GM06990 (cell line): Measurements from ENCODE around the gene SPANXD.
"Not testable (repeated sequence)": the region's sequence is repeated elsewhere in the genome, so short reads cannot be mapped to it uniquely, and the experiment has no call there.

Source experiments
- DNase-seq: peaks from one replicate; pipeline ENCODE4 v3.0.0-alpha.2; 2011; ENCODE audit not compliant: insufficient read length; ENCODE audit errors: extremely low read depth
- H3K27me3 ChIP-seq: replicated peaks from 2 replicates; pipeline ENCODE4 v1.6.0; 2011; ENCODE audit warnings: low read length; ENCODE audit not compliant: control insufficient read depth, insufficient read depth
- H3K36me3 ChIP-seq: 2 replicates; pipeline ENCODE4 v1.5.1; 2011; ENCODE audit warnings: low read length; ENCODE audit not compliant: control insufficient read depth, insufficient read depth
- H3K4me3 ChIP-seq: replicated peaks from 2 replicates; pipeline ENCODE4 v1.5.1; 2011; ENCODE audit warnings: low read depth, mild to moderate bottlenecking, control low read depth, low read length
- TF ChIP-seq, protein P1 (sequence below): IDR thresholded peaks from 2 replicates; pipeline ENCODE4 v1.5.1; 2011; ENCODE audit warnings: low read length, control low read depth, mild to moderate bottlenecking, inconsistent platforms; ENCODE audit not compliant: insufficient read depth, poor library complexity, severe bottlenecking

The SPANXD gene, protein sequence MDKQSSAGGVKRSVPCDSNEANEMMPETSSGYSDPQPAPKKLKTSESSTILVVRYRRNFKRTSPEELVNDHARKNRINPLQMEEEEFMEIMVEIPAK

DNA sequence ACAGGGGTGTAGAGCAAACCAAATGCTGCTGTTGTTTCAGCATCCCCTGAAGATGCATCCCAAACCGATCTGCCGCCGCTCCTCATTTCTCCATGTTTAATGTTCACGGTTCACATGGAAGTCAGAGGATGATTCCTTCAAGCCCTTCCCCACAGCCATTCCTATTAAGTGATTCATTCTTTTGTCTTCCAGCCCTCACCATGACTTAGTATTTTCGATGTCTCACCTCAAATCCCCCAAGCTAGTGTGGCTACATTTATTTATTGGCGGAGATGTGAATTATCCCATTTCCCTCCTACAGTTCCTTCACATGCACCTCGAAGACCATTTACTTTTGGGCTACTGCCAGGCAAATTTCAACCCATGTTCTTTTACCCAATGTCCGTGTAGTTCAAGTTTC is at the start of gene SPANXD:
Gene SPANXD, minus strand, starts transcription at position 101 of the 400 bp plus-strand sequence. CDS start 334 bp downstream, outside the sequence.
- not testable (repeated sequence) for H3K36me3 ChIP-seq, H3K27me3 ChIP-seq, H3K4me3 ChIP-seq, DNase-seq

DNA sequence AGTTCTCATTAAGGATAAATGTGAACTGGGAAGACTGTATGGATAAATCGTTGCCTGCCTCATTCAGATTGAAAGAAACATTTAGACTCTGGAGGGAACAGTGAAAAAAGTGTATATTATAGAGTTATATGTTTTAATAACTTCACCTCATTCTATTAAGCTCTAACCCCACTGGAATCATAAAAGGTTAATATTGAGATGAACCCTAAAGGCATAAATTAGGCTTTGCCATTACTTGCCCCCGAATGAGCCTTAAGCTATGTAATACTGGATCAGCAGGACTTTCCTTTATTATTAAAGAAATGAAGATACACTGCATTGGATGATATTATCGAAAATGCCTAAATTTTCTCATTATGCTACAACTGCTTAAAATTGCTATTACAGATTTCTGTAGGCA is 44.1 kb upstream of the SPANXD start:
- Histone ChIP-seq H3K27me3 (no peaks in the 10 kb centered on the region), H3K36me3 (no peaks in the 10 kb centered on the region), H3K4me3 (no peak overlapping the region)
- TF ChIP-seq, protein P1, sequence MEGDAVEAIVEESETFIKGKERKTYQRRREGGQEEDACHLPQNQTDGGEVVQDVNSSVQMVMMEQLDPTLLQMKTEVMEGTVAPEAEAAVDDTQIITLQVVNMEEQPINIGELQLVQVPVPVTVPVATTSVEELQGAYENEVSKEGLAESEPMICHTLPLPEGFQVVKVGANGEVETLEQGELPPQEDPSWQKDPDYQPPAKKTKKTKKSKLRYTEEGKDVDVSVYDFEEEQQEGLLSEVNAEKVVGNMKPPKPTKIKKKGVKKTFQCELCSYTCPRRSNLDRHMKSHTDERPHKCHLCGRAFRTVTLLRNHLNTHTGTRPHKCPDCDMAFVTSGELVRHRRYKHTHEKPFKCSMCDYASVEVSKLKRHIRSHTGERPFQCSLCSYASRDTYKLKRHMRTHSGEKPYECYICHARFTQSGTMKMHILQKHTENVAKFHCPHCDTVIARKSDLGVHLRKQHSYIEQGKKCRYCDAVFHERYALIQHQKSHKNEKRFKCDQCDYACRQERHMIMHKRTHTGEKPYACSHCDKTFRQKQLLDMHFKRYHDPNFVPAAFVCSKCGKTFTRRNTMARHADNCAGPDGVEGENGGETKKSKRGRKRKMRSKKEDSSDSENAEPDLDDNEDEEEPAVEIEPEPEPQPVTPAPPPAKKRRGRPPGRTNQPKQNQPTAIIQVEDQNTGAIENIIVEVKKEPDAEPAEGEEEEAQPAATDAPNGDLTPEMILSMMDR = no peak
- DNase-seq = no peak

DNA sequence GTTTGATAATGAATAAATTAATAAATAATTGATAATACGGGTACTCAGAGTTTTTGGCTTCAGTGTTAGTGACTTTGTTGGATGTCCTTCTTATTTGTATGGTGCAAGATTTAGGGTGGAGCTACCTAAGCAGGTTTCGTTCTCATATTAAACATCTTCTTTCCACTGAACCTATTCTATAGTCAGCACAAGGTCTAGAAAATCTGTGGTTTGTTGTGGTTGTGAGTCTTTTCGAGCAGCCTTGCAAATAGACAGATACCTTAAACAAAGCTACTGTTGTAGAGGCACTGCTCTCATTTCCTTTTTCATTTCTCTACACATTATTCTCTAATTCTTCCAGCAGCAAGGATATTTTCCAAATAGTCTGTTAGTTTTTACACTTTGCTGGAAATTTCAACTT is 38.1 kb upstream of the SPANXD start:
- no peaks in the 10 kb centered on the region for H3K27me3 ChIP-seq
- TF ChIP-seq, protein P1 = no peak
- no peak for DNase-seq
- H3K4me3 ChIP-seq = no peak overlapping the region
- H3K36me3 ChIP-seq = no peaks in the 10 kb centered on the region

DNA sequence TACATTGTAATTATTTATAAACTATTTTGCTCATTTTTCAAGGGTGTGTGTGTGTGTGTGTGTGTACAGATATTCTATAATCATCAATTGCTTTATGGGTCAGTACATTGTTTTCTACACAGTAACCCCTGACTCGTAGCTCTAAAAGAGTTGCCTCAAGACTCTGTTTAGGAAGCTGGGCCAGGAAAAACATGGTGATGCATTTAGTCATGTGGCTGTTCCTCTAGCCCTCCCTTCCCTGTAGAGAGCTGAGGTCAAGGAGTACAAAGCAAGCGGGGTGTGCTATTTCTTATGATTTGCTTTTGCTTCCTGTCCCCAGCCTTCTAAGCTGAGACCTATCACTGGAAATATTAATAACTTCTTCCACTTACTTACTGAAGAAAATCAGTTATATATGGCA is 34.8 kb upstream of the SPANXD start:
- H3K36me3 ChIP-seq = no peaks in the 10 kb centered on the region
- TF ChIP-seq, protein P1 = no peak
- no peak overlapping the region for H3K4me3 ChIP-seq
- H3K27me3 ChIP-seq = no peaks in the 10 kb centered on the region
- DNase-seq = no peak

DNA sequence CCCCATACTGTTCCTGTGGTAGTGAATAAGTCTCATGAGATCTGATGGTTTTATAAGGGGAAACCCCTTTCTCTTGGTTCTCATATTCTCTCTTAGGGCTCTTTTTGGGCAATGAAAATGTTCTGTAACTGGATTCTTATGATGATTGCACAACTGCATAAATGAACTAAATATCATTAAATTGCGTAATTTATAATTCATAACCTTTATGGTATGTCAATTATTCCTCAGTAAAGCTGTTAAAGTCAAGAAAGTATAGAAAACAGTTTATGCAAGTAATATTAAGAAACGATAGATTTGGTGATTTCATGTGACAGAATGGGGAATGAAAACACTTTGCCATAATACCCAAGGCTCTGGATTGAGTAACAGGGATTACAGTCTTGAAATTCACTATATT is 33.5 kb upstream of the SPANXD start:
- H3K4me3 ChIP-seq = no peak overlapping the region
- no peak for DNase-seq
- TF ChIP-seq, protein P1 = no peak
- no peaks in the 10 kb centered on the region for H3K27me3 ChIP-seq
- no peaks in the 10 kb centered on the region for H3K36me3 ChIP-seq

DNA sequence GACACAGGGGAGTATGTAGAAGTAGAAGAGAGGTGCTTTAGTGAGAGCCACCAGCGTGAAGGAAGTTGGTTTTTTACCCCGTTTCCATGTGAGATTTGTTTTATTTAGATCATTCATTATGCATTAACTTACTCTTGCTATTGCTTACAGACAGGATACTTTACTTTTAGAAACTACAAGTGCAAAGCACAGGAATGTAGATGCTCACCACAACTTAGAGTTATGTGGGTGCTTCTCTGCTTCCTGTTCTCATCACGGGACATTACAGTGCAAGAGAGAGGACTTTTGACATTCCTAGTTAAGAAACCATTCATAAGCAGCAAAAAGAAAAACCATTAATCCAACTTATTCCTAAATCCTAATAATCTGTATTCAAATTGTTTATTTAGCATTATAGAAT is 25.6 kb upstream of the SPANXD start:
- no peak for DNase-seq

More for the DNA sequence above, 25.6 kb upstream of the SPANXD start:
- Histone ChIP-seq H3K4me3 (no peak overlapping the region), H3K36me3 (no peaks in the 10 kb centered on the region), H3K27me3 (no peaks in the 10 kb centered on the region)
- TF ChIP-seq, protein P1 = no peak
